Sigmoid colon (tissue), 7 donors: ENCODE measurements around the gene LHFPL2. TPM values are rescaled to one million over a fixed set of nuclear protein-coding genes. Genes with fewer than 3 reads are reported as not detected.

Experiments
- DNase-seq: peaks from one replicate; pipeline ENCODE4 v3.0.0-alpha.2; 2019
- H3K27ac ChIP-seq, 4 donors: fragments of 200-600 bp; sonication (generic); one replicate each; pipeline ENCODE4 v1.5.1; 2016 to 2019; ENCODE audit warnings: mild to moderate bottlenecking in 1 of 4
- H3K27me3 ChIP-seq, 3 donors: fragments of 200-600 bp; sonication (generic); one replicate each; pipeline ENCODE4 v1.5.1; 2019; ENCODE audit warnings: mild to moderate bottlenecking in 1 of 3
- H3K36me3 ChIP-seq, 4 donors: fragments of 200-600 bp; sonication (generic); one replicate each; pipeline ENCODE4 v1.5.1; 2016 to 2019
- H3K4me1 ChIP-seq, 4 donors: fragments of 200-600 bp; sonication (generic); one replicate each; pipeline ENCODE4 v1.5.1; 2017 to 2019
- H3K4me3 ChIP-seq, 4 donors: fragments of 200-600 bp; sonication (generic); one replicate each; pipeline ENCODE4 v1.5.1; 2017 to 2019; ENCODE audit warnings: mild to moderate bottlenecking in 2 of 4, moderate library complexity in 1 of 4
- H3K9me3 ChIP-seq, 4 donors: fragments of 200-600 bp in 3 of 4; sonication (generic) in 3 of 4; one replicate each; pipeline versions ENCODE4 v1.5.1 to v1.6.1; 2013 to 2019
- EP300 ChIP-seq, 4 donors: sonication (generic); formaldehyde crosslinking; IDR thresholded peaks; one replicate each; pipeline ENCODE4 v1.6.1; 2017; ENCODE audit warnings: antibody characterized with exemption in 4 of 4
- POLR2A ChIP-seq, 2 donors: fragments of 450-650 bp; IDR thresholded peaks; one replicate each; pipeline ENCODE4 v1.6.1; 2016; ENCODE audit warnings: antibody characterized with exemption in 2 of 2, mild to moderate bottlenecking in 2 of 2, moderate library complexity in 2 of 2
- POLR2AphosphoS5 ChIP-seq, 4 donors: sonication (generic); formaldehyde crosslinking; IDR thresholded peaks; one replicate each; pipeline ENCODE4 v1.6.1; 2017; ENCODE audit warnings: antibody characterized with exemption in 4 of 4
- WGBS, 2 donors: extraction: QIAGEN DNeasy Blood & Tissue Kit; methylation state at CpG; one replicate each; pipeline ENCODE4 v1.1.7; 2013; 5-methylcytosine and 5-hydroxymethylcytosine counted together
- intact Hi-C: fragments of 100-400 bp; cut with DNase I; formaldehyde crosslinking; loops from one replicate; pipeline ENCODE4 v1.15.1; 2023
- polyA plus RNA-seq, 3 donors: library from polyadenylated mRNA; stranded (reverse); fragments of 200-250 nt; gene quantifications; one replicate each; pipeline ENCODE4 v1.2.3, GENCODE V29; 2013
- total RNA-seq, 4 donors: library from RNA; depleted of rRNA; stranded (reverse); fragments of >200 nt; gene quantifications; one replicate each; pipeline ENCODE4 v1.1.0, GENCODE V29; 2016
- TF ChIP-seq, protein P1 (sequence below), 4 experiments: fragments of 450-650 bp in 3 of 4; fragments of 200-600 bp in 1 of 4; IDR thresholded peaks; one replicate each; pipeline ENCODE4 v1.5.1; 2016 to 2019; ENCODE audit warnings: antibody characterized with exemption in 4 of 4, mild to moderate bottlenecking in 3 of 4, moderate library complexity in 2 of 4
- donor health status: healthy with polysubstance abuse.
- donor health status: Bipolar disorder and iron deficiency.
- donor health status: healthy.

The LHFPL2 gene
- total and polyA plus RNA-seq, 7 donors, result 10.8 to 34.9 (median 21.4) TPM

DNA sequence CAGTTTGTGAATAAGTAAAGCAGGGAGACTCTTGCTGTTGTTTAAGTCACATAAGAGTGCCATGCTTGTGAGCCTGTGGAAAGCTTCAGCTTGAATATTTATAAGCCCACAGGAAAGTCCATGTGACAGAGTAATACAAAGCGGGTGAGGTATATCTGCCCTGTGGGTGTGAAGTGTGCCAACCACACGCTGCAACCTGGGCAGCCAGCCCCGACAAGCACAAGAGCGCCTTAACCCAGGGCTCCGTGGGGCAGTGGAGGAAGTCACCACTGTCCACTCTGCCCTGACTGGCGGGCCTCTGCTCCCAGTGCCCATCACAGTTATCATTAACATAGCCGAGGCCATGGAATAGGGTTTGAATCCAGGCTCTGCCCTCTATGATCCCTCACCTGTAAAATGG is 155.9 kb downstream of the LHFPL2 start:
- Histone ChIP-seq H3K36me3 (peaks cover 0 to 13% (median 11%) of the 10 kb centered on the region in 4 donors), H3K9me3 (no peaks in the 10 kb centered on the region), H3K27me3 (no peaks in the 10 kb centered on the region), H3K4me3 (no peak overlapping the region), H3K27ac (no peak overlapping the region), H3K4me1 (peaks cover 0 to 17% (median 13%) of the 10 kb centered on the region in 4 donors)
- no peak for DNase-seq
- intact Hi-C loops, result no loop called here
- 93 to 95% methylated on average over 7 of the region's 7 CpGs for WGBS, 2 donors
- TF ChIP-seq POLR2AphosphoS5 (IDR thresholded peaks at IDR 0.05), result no peak
- TF ChIP-seq POLR2A (IDR thresholded peaks at IDR 0.05), result no peak
- TF ChIP-seq, protein P1, sequence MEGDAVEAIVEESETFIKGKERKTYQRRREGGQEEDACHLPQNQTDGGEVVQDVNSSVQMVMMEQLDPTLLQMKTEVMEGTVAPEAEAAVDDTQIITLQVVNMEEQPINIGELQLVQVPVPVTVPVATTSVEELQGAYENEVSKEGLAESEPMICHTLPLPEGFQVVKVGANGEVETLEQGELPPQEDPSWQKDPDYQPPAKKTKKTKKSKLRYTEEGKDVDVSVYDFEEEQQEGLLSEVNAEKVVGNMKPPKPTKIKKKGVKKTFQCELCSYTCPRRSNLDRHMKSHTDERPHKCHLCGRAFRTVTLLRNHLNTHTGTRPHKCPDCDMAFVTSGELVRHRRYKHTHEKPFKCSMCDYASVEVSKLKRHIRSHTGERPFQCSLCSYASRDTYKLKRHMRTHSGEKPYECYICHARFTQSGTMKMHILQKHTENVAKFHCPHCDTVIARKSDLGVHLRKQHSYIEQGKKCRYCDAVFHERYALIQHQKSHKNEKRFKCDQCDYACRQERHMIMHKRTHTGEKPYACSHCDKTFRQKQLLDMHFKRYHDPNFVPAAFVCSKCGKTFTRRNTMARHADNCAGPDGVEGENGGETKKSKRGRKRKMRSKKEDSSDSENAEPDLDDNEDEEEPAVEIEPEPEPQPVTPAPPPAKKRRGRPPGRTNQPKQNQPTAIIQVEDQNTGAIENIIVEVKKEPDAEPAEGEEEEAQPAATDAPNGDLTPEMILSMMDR (IDR thresholded peaks at IDR 0.05), result no peak
- TF ChIP-seq EP300 (IDR thresholded peaks at IDR 0.05), result no peak

DNA sequence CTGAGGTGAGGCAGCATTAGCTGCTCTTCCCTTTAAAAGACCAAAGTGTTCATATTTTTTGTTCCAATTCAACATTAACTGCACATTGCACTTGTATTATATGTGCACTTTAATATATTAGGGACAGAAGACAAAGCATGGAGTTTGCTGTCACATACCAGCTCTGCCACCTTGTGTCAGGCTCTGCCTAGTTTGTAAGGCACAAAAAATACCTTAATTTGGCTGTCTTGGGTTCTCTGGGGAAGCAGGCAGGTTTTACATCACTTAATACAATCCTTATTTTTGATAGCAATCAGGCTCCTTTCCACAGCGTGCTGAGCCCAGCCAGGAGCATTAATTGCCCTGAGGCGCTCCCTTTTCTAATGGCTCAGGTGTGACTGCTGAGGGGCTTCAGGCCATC is 156.3 kb downstream of the LHFPL2 start:
- no peak overlapping the region for H3K27ac ChIP-seq
- H3K36me3 ChIP-seq, result peaks cover 0 to 18% (median 11%) of the 10 kb centered on the region in 4 donors
- no peaks in the 10 kb centered on the region for H3K27me3 ChIP-seq
- peaks cover 0 to 13% (median 9%) of the 10 kb centered on the region in 4 donors for H3K4me1 ChIP-seq
- DNase-seq, result no peak
- H3K9me3 ChIP-seq, result no peaks in the 10 kb centered on the region
- no peak for TF ChIP-seq POLR2AphosphoS5 (IDR thresholded peaks at IDR 0.05)
- TF ChIP-seq POLR2A (IDR thresholded peaks at IDR 0.05), result no peak
- TF ChIP-seq, protein P1 (IDR thresholded peaks at IDR 0.05), result no peak
- no peak for TF ChIP-seq EP300 (IDR thresholded peaks at IDR 0.05)
- H3K4me3 ChIP-seq, result no peak overlapping the region
- intact Hi-C loops, result no loop called here
- WGBS, 2 donors, result 97% methylated on average over 2 of the region's 2 CpGs

DNA sequence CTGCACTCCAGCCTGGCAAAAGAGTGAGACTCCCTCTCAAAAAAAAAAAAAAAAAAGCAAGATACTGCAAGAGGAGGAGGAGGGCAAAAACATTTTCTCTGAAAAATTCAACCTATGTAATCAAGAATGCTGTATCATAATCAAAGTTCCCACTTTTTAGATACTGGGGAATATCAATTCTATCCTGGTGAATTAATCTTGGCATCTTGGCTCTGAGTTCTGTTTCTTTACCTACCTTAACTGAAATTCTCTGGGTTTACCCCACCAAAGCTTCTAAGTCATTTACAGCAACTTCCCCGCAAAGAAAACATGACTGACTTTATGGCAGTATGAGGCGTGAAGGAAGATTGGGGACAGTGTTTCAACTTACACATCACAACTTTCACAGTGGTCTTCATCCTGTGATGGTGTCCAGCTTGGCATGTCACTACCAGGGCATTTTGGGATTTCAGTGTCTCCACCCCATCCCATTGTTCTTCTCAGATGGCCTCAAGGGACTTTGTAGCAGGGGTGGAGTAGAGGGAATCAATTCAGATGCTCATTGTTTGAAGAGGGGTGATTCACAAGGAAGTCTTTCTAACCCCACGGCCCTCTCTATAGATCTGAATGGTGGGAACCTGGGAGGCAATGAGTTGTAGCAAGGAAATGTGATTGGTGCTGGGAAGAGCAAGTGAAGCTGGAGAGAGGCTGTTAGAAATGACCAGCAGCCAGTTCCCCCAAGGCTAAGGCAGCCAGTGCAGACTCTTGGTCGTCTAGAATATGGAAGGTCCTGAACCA is 157.7 kb downstream of the LHFPL2 start:
- Histone ChIP-seq H3K27me3 (no peaks in the 10 kb centered on the region), H3K4me3 (no peak overlapping the region), H3K4me1 (peaks cover 0 to 12% (median 4%) of the 10 kb centered on the region in 4 donors), H3K27ac (no peak overlapping the region), H3K9me3 (no peaks in the 10 kb centered on the region), H3K36me3 (peaks cover 0 to 20% (median 11%) of the 10 kb centered on the region in 4 donors)
- WGBS, 2 donors, result 82 to 91% methylated on average over 4 of the region's 4 CpGs
- intact Hi-C loops, result no loop called here
- TF ChIP-seq POLR2AphosphoS5 (IDR thresholded peaks at IDR 0.05) (no peak), EP300 (IDR thresholded peaks at IDR 0.05) (no peak), POLR2A (IDR thresholded peaks at IDR 0.05) (no peak)
- TF ChIP-seq, protein P1 (IDR thresholded peaks at IDR 0.05), result no peak
- no peak for DNase-seq

DNA sequence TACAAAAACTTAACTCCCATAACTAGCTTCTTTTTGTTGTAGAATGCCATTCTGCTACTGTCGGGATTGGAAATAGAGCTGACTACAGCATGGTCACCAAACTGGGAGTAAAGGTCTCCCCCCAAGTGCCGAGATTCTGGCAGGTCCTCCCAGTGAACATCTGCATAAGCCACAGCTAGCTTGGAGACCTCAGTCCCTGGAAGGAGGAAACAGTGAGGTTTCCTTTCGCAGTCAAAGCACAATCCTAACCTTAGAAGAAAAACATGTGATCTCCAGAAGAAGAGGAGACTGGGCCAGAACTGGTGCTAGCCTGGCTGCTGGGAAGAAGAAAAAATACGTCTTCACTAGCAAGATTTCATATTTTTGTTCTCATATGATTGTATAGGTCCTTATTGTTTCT is 160.7 kb downstream of the LHFPL2 start:
- Histone ChIP-seq H3K9me3 (no peaks in the 10 kb centered on the region), H3K36me3 (peaks cover 0 to 20% (median 11%) of the 10 kb centered on the region in 4 donors), H3K27ac (no peak overlapping the region), H3K4me1 (peaks cover 0 to 24% (median 20%) of the 10 kb centered on the region in 4 donors), H3K27me3 (no peaks in the 10 kb centered on the region), H3K4me3 (no peak overlapping the region)
- DNase-seq, result no peak
- WGBS, 2 donors, result 73 to 91% methylated on average over 4 of the region's 4 CpGs
- TF ChIP-seq, protein P1 (IDR thresholded peaks at IDR 0.05), result no peak
- TF ChIP-seq POLR2A (IDR thresholded peaks at IDR 0.05) (no peak), EP300 (IDR thresholded peaks at IDR 0.05) (no peak)
- intact Hi-C loops, result no loop called here
